SK-N-DZ (cell line): ENCODE results near the gene CRABP1. TPM values are rescaled to one million over a fixed set of nuclear protein-coding genes. Genes with fewer than 3 reads are reported as not detected.

Source experiments
- DNase-seq: peaks from one replicate; pipeline ENCODE4 v3.0.0-alpha.2; 2015; ENCODE audit warnings: low spot score
- polyA plus RNA-seq, 2 experiments: library from polyadenylated mRNA; depleted of rRNA; stranded (reverse); fragments of >200 nt; gene quantifications; 2 replicates each; pipeline ENCODE4 v1.2.3, GENCODE V29; 2014

The CRABP1 gene
- polyA plus RNA-seq (2014; cell fraction: cytosol; rRNA removed), result 2.1 and 5.3 TPM in 2 replicates
- 1.2 and 1.8 TPM in 2 replicates for polyA plus RNA-seq (2014; cell fraction: nucleus; rRNA removed)

DNA sequence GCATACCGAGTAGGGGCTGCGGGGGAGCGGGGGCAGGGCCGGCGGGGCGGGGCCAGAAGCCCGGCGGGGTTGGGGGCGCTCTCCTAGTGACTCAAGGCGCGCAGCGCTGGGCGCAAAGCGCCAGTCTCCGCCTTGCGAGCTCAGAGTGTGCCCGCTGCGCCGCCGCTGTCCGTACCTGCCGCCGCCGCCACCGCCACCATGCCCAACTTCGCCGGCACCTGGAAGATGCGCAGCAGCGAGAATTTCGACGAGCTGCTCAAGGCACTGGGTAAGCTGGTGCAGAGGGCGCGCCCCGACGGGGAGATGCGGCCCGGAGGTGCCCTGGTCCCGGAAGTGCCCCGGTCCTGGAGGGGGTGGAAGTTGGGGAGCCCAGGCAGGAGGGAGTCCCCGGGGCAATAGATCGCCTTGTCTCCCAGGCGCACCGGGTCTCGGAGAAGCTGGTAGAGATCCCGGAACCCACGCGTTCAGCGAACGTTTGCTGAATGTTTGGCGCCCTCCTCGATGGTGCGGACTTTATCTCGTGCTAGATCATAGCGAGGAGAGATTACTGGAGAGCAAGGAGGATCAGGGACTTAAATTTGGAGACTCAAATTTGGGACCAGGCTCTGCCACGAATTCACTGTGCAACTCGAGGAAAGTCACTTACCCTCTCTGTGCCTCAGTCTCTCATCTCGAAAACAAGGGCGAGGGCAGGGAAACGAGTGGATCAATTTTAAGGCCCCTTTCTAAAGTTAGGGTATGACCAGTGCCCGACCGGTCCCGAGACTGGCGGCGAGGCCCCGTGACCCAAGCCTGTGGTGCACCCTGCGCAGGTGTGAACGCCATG, at the start of gene CRABP1:
CRABP1 (plus strand) TSS at position 123 of the 826 bp plus-strand sequence; CDS start at position 199, 76 bp downstream.
- no peak for DNase-seq

- no peak for DNase-seq
Measured at GRCh38 chr15:78291052-78291451, 49.1 kb upstream of the CRABP1 start.

GRCh38 chr15:78291698-78292097, 48.5 kb upstream of the CRABP1 start:
- no peak for DNase-seq

- no peak for DNase-seq
Measured at GRCh38 chr15:78292219-78292618, 47.9 kb upstream of the CRABP1 start.

DNA sequence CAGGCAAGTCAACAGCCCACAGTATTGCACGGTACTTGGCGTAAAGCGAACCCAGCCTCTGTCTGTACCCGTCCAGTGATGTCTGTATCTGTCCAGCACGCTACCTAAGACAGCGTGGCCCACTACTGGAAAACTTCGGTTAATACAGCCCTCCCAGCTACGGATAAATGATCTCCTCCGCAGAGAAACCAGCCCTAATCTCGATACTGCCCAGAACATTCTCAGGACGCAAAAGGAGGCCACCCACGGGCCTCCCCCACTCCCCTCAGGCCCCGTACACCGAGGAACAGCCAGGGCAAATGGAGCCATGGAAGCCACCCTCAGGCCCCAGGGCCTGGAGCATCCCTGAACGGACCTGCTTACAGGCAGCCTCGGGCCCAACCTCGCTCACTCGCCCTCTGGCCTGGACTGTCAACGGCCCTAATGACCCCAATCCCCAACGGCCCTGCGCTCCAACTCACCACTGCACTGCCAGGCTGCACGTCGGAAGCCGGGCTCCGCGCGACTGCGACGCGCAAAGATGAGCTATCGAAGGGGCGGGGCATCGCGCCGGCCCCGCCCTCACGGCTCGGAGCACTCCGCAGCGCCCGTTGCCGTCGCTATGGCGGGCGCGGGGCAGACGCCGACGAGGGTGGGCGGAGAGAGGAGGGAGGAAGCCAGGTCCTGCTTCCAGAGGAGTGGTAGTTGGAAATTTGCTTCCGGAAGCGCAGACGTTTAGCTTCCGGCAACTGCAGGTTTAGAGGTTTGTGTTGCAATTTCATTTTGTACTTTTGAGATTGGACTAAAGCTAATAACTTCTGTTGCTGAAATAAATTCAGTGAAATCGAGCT, 40.8 kb upstream of the CRABP1 start, which contains the start of gene SKIC8:
SKIC8 (minus strand) TSS at position 509 of the 830 bp plus-strand sequence. CDS start 3,923 bp downstream, outside the sequence.
- peak; percentile 96 for DNase-seq

- no peak for DNase-seq
Measured at GRCh38 chr15:78301326-78301725, 38.8 kb upstream of the CRABP1 start.

GRCh38 chr15:78301828-78302227, 38.3 kb upstream of the CRABP1 start:
- no peak for DNase-seq

- DNase-seq, result no peak
Measured at GRCh38 chr15:78302579-78303312, 37.4 kb upstream of the CRABP1 start.

- no peak for DNase-seq
Measured at GRCh38 chr15:78304216-78305066, 35.7 kb upstream of the CRABP1 start.

GRCh38 chr15:78306176-78306774, 33.9 kb upstream of the CRABP1 start:
- DNase-seq, result no peak

- DNase-seq, result no peak
Measured at GRCh38 chr15:78307976-78308375, 32.2 kb upstream of the CRABP1 start.

DNA sequence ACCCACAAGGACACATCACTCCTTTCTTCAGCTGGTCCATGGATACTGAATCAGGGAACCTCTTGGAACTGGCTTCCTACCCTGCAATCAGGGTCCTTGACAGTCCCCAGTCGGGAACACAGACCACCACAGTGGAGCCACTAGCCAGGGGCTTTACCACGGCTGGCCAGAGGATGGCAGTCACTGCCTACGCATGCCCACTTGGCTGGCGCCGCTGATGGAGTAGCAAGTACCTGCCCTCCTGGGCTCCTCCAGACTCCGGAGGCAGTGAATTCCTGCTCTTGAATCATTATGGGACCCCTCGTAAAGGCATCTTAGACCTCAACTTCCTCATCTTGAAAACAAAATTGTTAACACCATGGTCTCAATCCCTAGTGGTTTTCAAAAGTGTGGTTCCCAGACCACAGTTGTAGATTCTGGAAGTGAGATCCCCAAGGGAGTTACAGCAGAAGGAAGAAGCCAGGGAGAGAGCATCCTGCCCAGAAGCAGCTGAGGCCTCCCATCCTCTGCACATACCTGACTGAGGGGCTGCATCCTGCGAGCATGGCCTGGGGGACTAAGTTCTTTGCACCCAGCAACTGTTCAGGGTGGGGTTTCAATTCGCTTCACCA, 31.6 kb upstream of the CRABP1 start:
- DNase-seq, result peak; percentile 80

GRCh38 chr15:78311292-78311691, 28.9 kb upstream of the CRABP1 start:
- no peak for DNase-seq

- no peak for DNase-seq
Measured at GRCh38 chr15:78312536-78312935, 27.6 kb upstream of the CRABP1 start.

GRCh38 chr15:78312957-78313356, 27.2 kb upstream of the CRABP1 start:
- no peak for DNase-seq

- no peak for DNase-seq
Measured at GRCh38 chr15:78313383-78313782, 26.8 kb upstream of the CRABP1 start.

DNA sequence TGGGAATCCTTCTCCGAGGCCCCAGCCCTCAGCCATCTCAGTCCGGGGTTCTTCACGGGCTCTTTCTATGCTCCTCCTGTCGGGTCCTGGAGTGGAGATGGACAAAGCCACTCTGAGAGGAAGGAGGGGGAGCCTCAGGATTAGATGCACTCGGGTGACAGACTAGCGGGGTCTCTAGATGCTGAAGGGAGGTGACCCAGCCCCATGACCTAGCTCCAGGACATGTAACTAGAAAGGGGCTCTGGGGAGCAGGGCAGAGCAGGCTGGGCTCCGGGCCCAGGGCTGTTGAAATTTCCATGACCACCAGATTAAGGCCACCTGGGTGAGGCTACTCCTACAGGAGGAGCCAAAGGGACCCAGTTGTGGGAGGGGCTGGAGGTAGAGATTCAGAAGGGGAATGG, 26.0 kb upstream of the CRABP1 start:
- DNase-seq, result no peak

GRCh38 chr15:78315686-78316282, 24.4 kb upstream of the CRABP1 start:
- DNase-seq, result peak; percentile 78
